HUES48 (cell line): ENCODE measurements around the gene FAM184B.

Experiments used
- H3K27ac ChIP-seq: one replicate; pipeline ENCODE4 v1.7.0; 2013; ENCODE audit warnings: low read depth, low read length, inconsistent platforms
- H3K27me3 ChIP-seq: 2 replicates; pipeline ENCODE4 v1.6.1; 2013; ENCODE audit warnings: mild to moderate bottlenecking, low read length; ENCODE audit not compliant: control insufficient read depth, insufficient read depth
- H3K36me3 ChIP-seq: 2 replicates; pipeline ENCODE4 v1.6.1; 2013; ENCODE audit warnings: low read length; ENCODE audit not compliant: control insufficient read depth, insufficient read depth
- H3K4me1 ChIP-seq: 2 replicates; pipeline ENCODE4 v1.6.1; 2013; ENCODE audit warnings: mild to moderate bottlenecking, low read length; ENCODE audit not compliant: control insufficient read depth, insufficient read depth
- H3K4me3 ChIP-seq: 2 replicates; pipeline ENCODE4 v1.5.1; 2013; ENCODE audit warnings: mild to moderate bottlenecking, low read depth, low read length
- H3K9ac ChIP-seq: 2 replicates; pipeline ENCODE4 v1.6.1; 2013; ENCODE audit warnings: mild to moderate bottlenecking, low read depth, low read length, moderate library complexity
- H3K9me3 ChIP-seq: 2 replicates; pipeline ENCODE4 v1.6.1; 2013; ENCODE audit warnings: low read length; ENCODE audit not compliant: control insufficient read depth, insufficient read depth

FAM184B gene

GRCh38 chr4:17758485-17758884, 22.9 kb downstream of the FAM184B start:
- Histone ChIP-seq H3K9ac (no peak overlapping the region), H3K27me3 (no peaks in the 10 kb centered on the region), H3K4me3 (no peak overlapping the region), H3K36me3 (no peaks in the 10 kb centered on the region), H3K4me1 (peaks cover 7% of the 10 kb centered on the region; the same call in 1 of the 2 replicates), H3K27ac (no peak overlapping the region), H3K9me3 (no peaks in the 10 kb centered on the region)

GRCh38 chr4:17757621-17758020, 23.8 kb downstream of the FAM184B start:
- Histone ChIP-seq H3K4me3 (no peak overlapping the region), H3K36me3 (no peaks in the 10 kb centered on the region), H3K9ac (no peak overlapping the region), H3K9me3 (no peaks in the 10 kb centered on the region), H3K27ac (no peak overlapping the region), H3K4me1 (peaks cover 7% of the 10 kb centered on the region; the same call in 1 of the 2 replicates), H3K27me3 (no peaks in the 10 kb centered on the region)

GRCh38 chr4:17753646-17754045, 27.8 kb downstream of the FAM184B start:
- Histone ChIP-seq H3K36me3 (no peaks in the 10 kb centered on the region), H3K4me1 (no peaks in the 10 kb centered on the region), H3K9me3 (no peaks in the 10 kb centered on the region), H3K4me3 (no peak overlapping the region), H3K27ac (no peak overlapping the region), H3K9ac (no peak overlapping the region), H3K27me3 (no peaks in the 10 kb centered on the region)

- Histone ChIP-seq H3K9me3 (no peaks in the 10 kb centered on the region), H3K27ac (no peak overlapping the region), H3K4me3 (no peak overlapping the region), H3K36me3 (no peaks in the 10 kb centered on the region), H3K4me1 (no peaks in the 10 kb centered on the region), H3K27me3 (no peaks in the 10 kb centered on the region), H3K9ac (no peak overlapping the region)
Observed at GRCh38 chr4:17740702-17741101, 40.7 kb downstream of the FAM184B start.

- Histone ChIP-seq H3K27me3 (no peaks in the 10 kb centered on the region), H3K4me3 (no peak overlapping the region), H3K4me1 (no peaks in the 10 kb centered on the region), H3K27ac (no peak overlapping the region), H3K36me3 (no peaks in the 10 kb centered on the region), H3K9ac (no peak overlapping the region), H3K9me3 (no peaks in the 10 kb centered on the region)
Observed at GRCh38 chr4:17736484-17736883, 44.9 kb downstream of the FAM184B start.

GRCh38 chr4:17726911-17727310, 54.5 kb downstream of the FAM184B start:
- peaks cover 18% of the 10 kb centered on the region; the same call in 1 of the 2 replicates for H3K4me1 ChIP-seq
- H3K27me3 ChIP-seq: no peaks in the 10 kb centered on the region
- no peaks in the 10 kb centered on the region for H3K36me3 ChIP-seq
- H3K9me3 ChIP-seq: peaks cover 14% of the 10 kb centered on the region
- no peak overlapping the region for H3K9ac ChIP-seq
- no peak overlapping the region for H3K27ac ChIP-seq
- H3K4me3 ChIP-seq: no peak overlapping the region

- Histone ChIP-seq H3K9me3 (peaks cover 12% of the 10 kb centered on the region), H3K27me3 (no peaks in the 10 kb centered on the region), H3K4me3 (no peak overlapping the region), H3K9ac (no peak overlapping the region), H3K36me3 (no peaks in the 10 kb centered on the region), H3K27ac (no peak overlapping the region), H3K4me1 (peaks cover 32% of the 10 kb centered on the region)
Observed at GRCh38 chr4:17723648-17724047, 57.8 kb downstream of the FAM184B start.

GRCh38 chr4:17722356-17722700, 59.1 kb downstream of the FAM184B start:
- Histone ChIP-seq H3K4me1 (peaks cover 38% of the 10 kb centered on the region), H3K36me3 (no peaks in the 10 kb centered on the region), H3K27ac (no peak overlapping the region), H3K27me3 (no peaks in the 10 kb centered on the region), H3K9ac (no peak overlapping the region), H3K4me3 (no peak overlapping the region), H3K9me3 (0 out of 2 replicates have a peak, but pooled peaks cover 2% of the 10 kb centered on the region)

- H3K9me3 ChIP-seq: no peaks in the 10 kb centered on the region
- no peaks in the 10 kb centered on the region for H3K36me3 ChIP-seq
- no peaks in the 10 kb centered on the region for H3K27me3 ChIP-seq
- H3K27ac ChIP-seq: no peak overlapping the region
- no peak overlapping the region for H3K4me3 ChIP-seq
- H3K9ac ChIP-seq: no peak overlapping the region
- peaks cover 38% of the 10 kb centered on the region for H3K4me1 ChIP-seq
Observed at GRCh38 chr4:17721496-17722355, 59.7 kb downstream of the FAM184B start.

GRCh38 chr4:17719106-17719505, 62.3 kb downstream of the FAM184B start:
- no peaks in the 10 kb centered on the region for H3K36me3 ChIP-seq
- H3K27ac ChIP-seq: no peak overlapping the region
- H3K9ac ChIP-seq: no peak overlapping the region
- no peaks in the 10 kb centered on the region for H3K9me3 ChIP-seq
- no peaks in the 10 kb centered on the region for H3K27me3 ChIP-seq
- no peak overlapping the region for H3K4me3 ChIP-seq
- H3K4me1 ChIP-seq: peaks cover 38% of the 10 kb centered on the region

GRCh38 chr4:17718471-17718870, 63.0 kb downstream of the FAM184B start:
- Histone ChIP-seq H3K9me3 (no peaks in the 10 kb centered on the region), H3K4me3 (no peak overlapping the region), H3K27me3 (no peaks in the 10 kb centered on the region), H3K27ac (no peak overlapping the region), H3K9ac (no peak overlapping the region), H3K36me3 (no peaks in the 10 kb centered on the region), H3K4me1 (peaks cover 35% of the 10 kb centered on the region)
